K562 (cell line): ENCODE data around the gene NLGN2. TPM values are rescaled to one million over a fixed set of nuclear protein-coding genes. Genes with fewer than 3 reads are reported as not detected.

Experiments used
- CHD2 ChIP-seq: IDR thresholded peaks from 2 replicates; pipeline ENCODE4 v1.6.1; 2011; ENCODE audit warnings: low read depth, low read length
- polyA plus RNA-seq, 8 experiments: library from polyadenylated mRNA; depleted of rRNA in 4 of 8; stranded (reverse) in 5 of 8; unstranded in 3 of 8; fragments of >200 nt; fragmentation: Nextera tagmentation in 2 of 8; fragmentation: Illumina TruSeq in 1 of 8; extraction: Ambion mirVana in 2 of 8; extraction: Trizol in 1 of 8; gene quantifications; 2 replicates each; pipeline versions ENCODE4 v1.2.1 to v1.2.3, GENCODE V29; 2011 to 2014; ENCODE audit warnings: inconsistent platforms in 1 of 8, missing spikeins in 1 of 8
- total RNA-seq, 7 experiments: library from RNA; depleted of rRNA in 6 of 7; stranded (reverse); fragments of >200 nt in 6 of 7; fragmentation: Illumina TruSeq in 2 of 7; extraction: Trizol in 2 of 7; gene quantifications; 2 replicates each; pipeline versions ENCODE4 v1.2.1 to v1.2.3, GENCODE V29; 2011 to 2021; ENCODE audit warnings: low replicate concordance in 1 of 7
- TF ChIP-seq, protein P1 (sequence below), 2 experiments: fragments of 450-650 bp in 1 of 2; sonication (generic) in 1 of 2; formaldehyde crosslinking in 1 of 2; IDR thresholded peaks; 2 replicates each; pipeline versions ENCODE4 v1.7.1 to v1.9.0; 2016 to 2022; ENCODE audit warnings: inconsistent platforms in 1 of 2, mild to moderate bottlenecking in 1 of 2, missing genetic modification reagents in 1 of 2
- TF ChIP-seq, protein P2 (sequence below): fragments of 450-650 bp; IDR thresholded peaks from 2 replicates; pipeline ENCODE4 v1.6.1; 2016; ENCODE audit warnings: mild to moderate bottlenecking, moderate library complexity

Gene NLGN2
- total and polyA plus RNA-seq, 9 of the 15 experiments (the other 6 are each of a cell fraction or from before 2014, with no cell fraction given): 0.11 to 7.8 (median 0.77) TPM

DNA sequence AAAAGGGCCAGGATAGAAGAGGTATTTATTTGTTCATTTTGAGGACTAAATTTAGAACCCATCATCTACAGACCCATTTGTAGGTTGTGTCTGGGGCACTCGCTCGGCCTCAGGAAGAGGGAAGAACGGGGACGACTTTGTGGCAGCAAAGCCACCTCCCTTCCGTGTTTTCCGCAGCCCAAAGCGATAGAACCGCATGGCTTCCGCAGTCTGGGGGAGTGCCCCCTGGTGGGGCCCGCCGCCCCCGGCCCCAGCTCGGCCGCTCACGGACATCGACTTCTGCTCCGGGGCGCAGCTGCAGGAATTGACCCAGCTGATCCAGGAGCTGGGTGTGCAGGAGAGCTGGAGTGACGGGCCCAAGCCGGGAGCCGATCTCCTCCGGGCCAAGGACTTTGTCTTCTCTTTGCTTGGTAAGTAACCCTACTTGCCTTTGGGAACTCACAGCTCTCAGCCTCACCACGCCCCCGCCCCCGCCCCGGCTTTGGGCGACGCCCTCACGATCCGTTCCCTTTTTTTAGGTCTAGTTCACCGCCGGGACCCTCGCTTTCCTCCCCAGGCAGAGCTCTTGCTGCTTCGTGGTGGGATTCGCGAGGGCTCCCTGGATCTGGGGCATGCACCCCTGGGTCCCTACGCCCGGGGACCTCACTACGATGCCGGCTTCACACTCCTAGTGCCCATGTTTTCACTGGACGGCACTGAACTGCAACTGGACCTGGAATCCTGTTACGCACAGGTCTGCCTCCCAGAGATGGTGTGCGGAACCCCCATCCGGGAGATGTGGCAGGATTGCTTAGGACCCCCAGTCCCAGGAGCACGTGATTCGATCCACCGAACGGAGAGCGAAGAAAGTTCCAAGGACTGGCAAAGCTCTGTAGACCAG is 28.3 kb downstream of the NLGN2 start (continued):
- TF ChIP-seq, protein P1, sequence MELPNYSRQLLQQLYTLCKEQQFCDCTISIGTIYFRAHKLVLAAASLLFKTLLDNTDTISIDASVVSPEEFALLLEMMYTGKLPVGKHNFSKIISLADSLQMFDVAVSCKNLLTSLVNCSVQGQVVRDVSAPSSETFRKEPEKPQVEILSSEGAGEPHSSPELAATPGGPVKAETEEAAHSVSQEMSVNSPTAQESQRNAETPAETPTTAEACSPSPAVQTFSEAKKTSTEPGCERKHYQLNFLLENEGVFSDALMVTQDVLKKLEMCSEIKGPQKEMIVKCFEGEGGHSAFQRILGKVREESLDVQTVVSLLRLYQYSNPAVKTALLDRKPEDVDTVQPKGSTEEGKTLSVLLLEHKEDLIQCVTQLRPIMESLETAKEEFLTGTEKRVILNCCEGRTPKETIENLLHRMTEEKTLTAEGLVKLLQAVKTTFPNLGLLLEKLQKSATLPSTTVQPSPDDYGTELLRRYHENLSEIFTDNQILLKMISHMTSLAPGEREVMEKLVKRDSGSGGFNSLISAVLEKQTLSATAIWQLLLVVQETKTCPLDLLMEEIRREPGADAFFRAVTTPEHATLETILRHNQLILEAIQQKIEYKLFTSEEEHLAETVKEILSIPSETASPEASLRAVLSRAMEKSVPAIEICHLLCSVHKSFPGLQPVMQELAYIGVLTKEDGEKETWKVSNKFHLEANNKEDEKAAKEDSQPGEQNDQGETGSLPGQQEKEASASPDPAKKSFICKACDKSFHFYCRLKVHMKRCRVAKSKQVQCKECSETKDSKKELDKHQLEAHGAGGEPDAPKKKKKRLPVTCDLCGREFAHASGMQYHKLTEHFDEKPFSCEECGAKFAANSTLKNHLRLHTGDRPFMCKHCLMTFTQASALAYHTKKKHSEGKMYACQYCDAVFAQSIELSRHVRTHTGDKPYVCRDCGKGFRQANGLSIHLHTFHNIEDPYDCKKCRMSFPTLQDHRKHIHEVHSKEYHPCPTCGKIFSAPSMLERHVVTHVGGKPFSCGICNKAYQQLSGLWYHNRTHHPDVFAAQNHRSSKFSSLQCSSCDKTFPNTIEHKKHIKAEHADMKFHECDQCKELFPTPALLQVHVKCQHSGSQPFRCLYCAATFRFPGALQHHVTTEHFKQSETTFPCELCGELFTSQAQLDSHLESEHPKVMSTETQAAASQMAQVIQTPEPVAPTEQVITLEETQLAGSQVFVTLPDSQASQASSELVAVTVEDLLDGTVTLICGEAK (IDR thresholded peaks at IDR 0.05): no peak
- TF ChIP-seq, protein P1 (CRISPR knock-in tag; IDR thresholded peaks at IDR 0.05): no peak
- TF ChIP-seq, protein P2, sequence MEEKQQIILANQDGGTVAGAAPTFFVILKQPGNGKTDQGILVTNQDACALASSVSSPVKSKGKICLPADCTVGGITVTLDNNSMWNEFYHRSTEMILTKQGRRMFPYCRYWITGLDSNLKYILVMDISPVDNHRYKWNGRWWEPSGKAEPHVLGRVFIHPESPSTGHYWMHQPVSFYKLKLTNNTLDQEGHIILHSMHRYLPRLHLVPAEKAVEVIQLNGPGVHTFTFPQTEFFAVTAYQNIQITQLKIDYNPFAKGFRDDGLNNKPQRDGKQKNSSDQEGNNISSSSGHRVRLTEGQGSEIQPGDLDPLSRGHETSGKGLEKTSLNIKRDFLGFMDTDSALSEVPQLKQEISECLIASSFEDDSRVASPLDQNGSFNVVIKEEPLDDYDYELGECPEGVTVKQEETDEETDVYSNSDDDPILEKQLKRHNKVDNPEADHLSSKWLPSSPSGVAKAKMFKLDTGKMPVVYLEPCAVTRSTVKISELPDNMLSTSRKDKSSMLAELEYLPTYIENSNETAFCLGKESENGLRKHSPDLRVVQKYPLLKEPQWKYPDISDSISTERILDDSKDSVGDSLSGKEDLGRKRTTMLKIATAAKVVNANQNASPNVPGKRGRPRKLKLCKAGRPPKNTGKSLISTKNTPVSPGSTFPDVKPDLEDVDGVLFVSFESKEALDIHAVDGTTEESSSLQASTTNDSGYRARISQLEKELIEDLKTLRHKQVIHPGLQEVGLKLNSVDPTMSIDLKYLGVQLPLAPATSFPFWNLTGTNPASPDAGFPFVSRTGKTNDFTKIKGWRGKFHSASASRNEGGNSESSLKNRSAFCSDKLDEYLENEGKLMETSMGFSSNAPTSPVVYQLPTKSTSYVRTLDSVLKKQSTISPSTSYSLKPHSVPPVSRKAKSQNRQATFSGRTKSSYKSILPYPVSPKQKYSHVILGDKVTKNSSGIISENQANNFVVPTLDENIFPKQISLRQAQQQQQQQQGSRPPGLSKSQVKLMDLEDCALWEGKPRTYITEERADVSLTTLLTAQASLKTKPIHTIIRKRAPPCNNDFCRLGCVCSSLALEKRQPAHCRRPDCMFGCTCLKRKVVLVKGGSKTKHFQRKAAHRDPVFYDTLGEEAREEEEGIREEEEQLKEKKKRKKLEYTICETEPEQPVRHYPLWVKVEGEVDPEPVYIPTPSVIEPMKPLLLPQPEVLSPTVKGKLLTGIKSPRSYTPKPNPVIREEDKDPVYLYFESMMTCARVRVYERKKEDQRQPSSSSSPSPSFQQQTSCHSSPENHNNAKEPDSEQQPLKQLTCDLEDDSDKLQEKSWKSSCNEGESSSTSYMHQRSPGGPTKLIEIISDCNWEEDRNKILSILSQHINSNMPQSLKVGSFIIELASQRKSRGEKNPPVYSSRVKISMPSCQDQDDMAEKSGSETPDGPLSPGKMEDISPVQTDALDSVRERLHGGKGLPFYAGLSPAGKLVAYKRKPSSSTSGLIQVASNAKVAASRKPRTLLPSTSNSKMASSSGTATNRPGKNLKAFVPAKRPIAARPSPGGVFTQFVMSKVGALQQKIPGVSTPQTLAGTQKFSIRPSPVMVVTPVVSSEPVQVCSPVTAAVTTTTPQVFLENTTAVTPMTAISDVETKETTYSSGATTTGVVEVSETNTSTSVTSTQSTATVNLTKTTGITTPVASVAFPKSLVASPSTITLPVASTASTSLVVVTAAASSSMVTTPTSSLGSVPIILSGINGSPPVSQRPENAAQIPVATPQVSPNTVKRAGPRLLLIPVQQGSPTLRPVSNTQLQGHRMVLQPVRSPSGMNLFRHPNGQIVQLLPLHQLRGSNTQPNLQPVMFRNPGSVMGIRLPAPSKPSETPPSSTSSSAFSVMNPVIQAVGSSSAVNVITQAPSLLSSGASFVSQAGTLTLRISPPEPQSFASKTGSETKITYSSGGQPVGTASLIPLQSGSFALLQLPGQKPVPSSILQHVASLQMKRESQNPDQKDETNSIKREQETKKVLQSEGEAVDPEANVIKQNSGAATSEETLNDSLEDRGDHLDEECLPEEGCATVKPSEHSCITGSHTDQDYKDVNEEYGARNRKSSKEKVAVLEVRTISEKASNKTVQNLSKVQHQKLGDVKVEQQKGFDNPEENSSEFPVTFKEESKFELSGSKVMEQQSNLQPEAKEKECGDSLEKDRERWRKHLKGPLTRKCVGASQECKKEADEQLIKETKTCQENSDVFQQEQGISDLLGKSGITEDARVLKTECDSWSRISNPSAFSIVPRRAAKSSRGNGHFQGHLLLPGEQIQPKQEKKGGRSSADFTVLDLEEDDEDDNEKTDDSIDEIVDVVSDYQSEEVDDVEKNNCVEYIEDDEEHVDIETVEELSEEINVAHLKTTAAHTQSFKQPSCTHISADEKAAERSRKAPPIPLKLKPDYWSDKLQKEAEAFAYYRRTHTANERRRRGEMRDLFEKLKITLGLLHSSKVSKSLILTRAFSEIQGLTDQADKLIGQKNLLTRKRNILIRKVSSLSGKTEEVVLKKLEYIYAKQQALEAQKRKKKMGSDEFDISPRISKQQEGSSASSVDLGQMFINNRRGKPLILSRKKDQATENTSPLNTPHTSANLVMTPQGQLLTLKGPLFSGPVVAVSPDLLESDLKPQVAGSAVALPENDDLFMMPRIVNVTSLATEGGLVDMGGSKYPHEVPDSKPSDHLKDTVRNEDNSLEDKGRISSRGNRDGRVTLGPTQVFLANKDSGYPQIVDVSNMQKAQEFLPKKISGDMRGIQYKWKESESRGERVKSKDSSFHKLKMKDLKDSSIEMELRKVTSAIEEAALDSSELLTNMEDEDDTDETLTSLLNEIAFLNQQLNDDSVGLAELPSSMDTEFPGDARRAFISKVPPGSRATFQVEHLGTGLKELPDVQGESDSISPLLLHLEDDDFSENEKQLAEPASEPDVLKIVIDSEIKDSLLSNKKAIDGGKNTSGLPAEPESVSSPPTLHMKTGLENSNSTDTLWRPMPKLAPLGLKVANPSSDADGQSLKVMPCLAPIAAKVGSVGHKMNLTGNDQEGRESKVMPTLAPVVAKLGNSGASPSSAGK: peak; percentile 22
- TF ChIP-seq CHD2: no peak
